ENCODE data around the gene GDA. TPM values are rescaled to one million over a fixed set of nuclear protein-coding genes. Genes with fewer than 3 reads are reported as not detected.
"Not testable (repeated sequence)": the region's sequence is repeated elsewhere in the genome, so short reads cannot be mapped to it uniquely, and the experiment has no call there.

GDA gene
- total and polyA plus RNA-seq, 9 of the 15 experiments (the other 6 are each of a cell fraction or from before 2014, with no cell fraction given) = 4.5 to 18.0 (median 12.7) TPM

DNA sequence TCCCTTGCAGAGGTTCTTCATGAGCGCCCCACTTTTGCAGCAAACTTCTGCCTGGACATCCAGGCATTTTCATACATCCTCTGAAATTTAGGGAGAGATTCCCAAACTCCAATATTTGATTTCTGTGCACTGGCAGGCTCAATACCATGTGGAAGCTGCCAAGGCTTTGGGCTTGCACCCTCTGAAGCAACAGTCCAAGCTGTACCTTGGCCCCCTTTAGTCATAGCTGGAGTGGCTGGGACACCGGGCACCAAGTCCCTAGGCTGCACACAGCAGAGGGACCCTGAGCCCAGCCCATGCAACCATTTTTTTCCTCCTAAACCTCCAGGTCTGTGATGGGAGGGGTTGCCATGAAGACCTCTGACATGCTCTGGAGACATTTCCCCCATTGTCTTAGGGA, 141.1 kb downstream of the GDA start:
- Histone ChIP-seq H2AFZ (ENCODE audit: low read depth, low read length) (no peak overlapping the region), H3K36me3 (ENCODE audit: control insufficient read depth, insufficient read depth, low read length) (no peaks in the 10 kb centered on the region), H3K4me1 (replicated peaks in 1 of 2; ENCODE audit: control insufficient read depth in 2 of 2, insufficient read depth in 2 of 2, low read length in 2 of 2) (no peaks in the 10 kb centered on the region; a peak in 2 of 5 replicates), H3K9me3 (replicated peaks; ENCODE audit: control insufficient read depth, insufficient read depth, low read depth, low read length) (no peaks in the 10 kb centered on the region), H3K4me2 (ENCODE audit: insufficient read depth, low read length) (no peak overlapping the region), H3K4me3 (no peak overlapping the region), H3K9ac (ENCODE audit: insufficient read depth in 1 of 2, low read depth in 2 of 2, low read length in 2 of 2) (no peak overlapping the region), H3K27me3 (ENCODE audit: control insufficient read depth in 2 of 2, insufficient read depth in 2 of 2, low read length in 2 of 2) (no peaks in the 10 kb centered on the region), H4K20me1 (replicated peaks; ENCODE audit: control insufficient read depth, insufficient read depth, low read length) (no peaks in the 10 kb centered on the region), H3K9me1 (ENCODE audit: control insufficient read depth, insufficient read depth, low read length) (no peaks in the 10 kb centered on the region), H3K79me2 (ENCODE audit: control insufficient read depth, insufficient read depth, low read length) (no peaks in the 10 kb centered on the region), H3K27ac (ENCODE audit: extremely low read depth, low read depth, low read length) (no peak overlapping the region)
- intact Hi-C loops (cut with micrococcal nuclease) = loop anchor here (10.0 kb wide), 1 partner anchor 104 kb away; no protein-coding TSS in a partner anchor
- DNase-seq (ENCODE audit: extremely low read depth in 1 of 4, low spot score in 3 of 4) (no peak), ATAC-seq (no peak), FAIRE-seq (no peak)
- 8% methylated on average over 2 of the region's 2 CpGs for WGBS (ENCODE audit: insufficient coverage, low coverage, missing lambda C conversion rate)
- ChIA-PET POLR2A (interaction anchor here (0.6 kb wide), 1 partner anchor 273 kb away, joined by 3 read pairs; no protein-coding TSS in a partner anchor), CTCF (ENCODE audit: low intra/inter-chr PET ratio) (no interaction called here)
- in situ Hi-C loops (cut with MboI) = loop anchor here (25.0 kb wide), 1 partner anchor 897 kb away; no protein-coding TSS in a partner anchor
- BruUV-seq (replicated peaks) = no TSS peak
- TF ChIP-seq POLR2H (tag; IDR thresholded peaks at IDR 0.05; ENCODE audit: low read depth) = no peak
- TF ChIP-seq MTA3 (IDR thresholded peaks at IDR 0.05; ENCODE audit: borderline replicate concordance) = no peak
- no peak for TF ChIP-seq FOSL1 (tag; conservative IDR thresholded peaks at IDR 0.05)
- TF ChIP-seq, protein P1, sequence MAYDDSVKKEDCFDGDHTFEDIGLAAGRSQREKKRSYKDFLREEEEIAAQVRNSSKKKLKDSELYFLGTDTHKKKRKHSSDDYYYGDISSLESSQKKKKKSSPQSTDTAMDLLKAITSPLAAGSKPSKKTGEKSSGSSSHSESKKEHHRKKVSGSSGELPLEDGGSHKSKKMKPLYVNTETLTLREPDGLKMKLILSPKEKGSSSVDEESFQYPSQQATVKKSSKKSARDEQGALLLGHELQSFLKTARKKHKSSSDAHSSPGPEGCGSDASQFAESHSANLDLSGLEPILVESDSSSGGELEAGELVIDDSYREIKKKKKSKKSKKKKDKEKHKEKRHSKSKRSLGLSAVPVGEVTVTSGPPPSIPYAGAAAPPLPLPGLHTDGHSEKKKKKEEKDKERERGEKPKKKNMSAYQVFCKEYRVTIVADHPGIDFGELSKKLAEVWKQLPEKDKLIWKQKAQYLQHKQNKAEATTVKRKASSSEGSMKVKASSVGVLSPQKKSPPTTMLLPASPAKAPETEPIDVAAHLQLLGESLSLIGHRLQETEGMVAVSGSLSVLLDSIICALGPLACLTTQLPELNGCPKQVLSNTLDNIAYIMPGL (CRISPR knock-in tag; IDR thresholded peaks at IDR 0.05) = no peak
- TF ChIP-seq, protein P2, sequence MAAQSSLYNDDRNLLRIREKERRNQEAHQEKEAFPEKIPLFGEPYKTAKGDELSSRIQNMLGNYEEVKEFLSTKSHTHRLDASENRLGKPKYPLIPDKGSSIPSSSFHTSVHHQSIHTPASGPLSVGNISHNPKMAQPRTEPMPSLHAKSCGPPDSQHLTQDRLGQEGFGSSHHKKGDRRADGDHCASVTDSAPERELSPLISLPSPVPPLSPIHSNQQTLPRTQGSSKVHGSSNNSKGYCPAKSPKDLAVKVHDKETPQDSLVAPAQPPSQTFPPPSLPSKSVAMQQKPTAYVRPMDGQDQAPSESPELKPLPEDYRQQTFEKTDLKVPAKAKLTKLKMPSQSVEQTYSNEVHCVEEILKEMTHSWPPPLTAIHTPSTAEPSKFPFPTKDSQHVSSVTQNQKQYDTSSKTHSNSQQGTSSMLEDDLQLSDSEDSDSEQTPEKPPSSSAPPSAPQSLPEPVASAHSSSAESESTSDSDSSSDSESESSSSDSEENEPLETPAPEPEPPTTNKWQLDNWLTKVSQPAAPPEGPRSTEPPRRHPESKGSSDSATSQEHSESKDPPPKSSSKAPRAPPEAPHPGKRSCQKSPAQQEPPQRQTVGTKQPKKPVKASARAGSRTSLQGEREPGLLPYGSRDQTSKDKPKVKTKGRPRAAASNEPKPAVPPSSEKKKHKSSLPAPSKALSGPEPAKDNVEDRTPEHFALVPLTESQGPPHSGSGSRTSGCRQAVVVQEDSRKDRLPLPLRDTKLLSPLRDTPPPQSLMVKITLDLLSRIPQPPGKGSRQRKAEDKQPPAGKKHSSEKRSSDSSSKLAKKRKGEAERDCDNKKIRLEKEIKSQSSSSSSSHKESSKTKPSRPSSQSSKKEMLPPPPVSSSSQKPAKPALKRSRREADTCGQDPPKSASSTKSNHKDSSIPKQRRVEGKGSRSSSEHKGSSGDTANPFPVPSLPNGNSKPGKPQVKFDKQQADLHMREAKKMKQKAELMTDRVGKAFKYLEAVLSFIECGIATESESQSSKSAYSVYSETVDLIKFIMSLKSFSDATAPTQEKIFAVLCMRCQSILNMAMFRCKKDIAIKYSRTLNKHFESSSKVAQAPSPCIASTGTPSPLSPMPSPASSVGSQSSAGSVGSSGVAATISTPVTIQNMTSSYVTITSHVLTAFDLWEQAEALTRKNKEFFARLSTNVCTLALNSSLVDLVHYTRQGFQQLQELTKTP (IDR thresholded peaks at IDR 0.05; ENCODE audit: low read depth in 1 of 2, partially characterized antibody in 2 of 2) = no peak
- no peak for TF ChIP-seq SMAD4 (CRISPR knock-in tag; conservative IDR thresholded peaks at IDR 0.05)

DNA sequence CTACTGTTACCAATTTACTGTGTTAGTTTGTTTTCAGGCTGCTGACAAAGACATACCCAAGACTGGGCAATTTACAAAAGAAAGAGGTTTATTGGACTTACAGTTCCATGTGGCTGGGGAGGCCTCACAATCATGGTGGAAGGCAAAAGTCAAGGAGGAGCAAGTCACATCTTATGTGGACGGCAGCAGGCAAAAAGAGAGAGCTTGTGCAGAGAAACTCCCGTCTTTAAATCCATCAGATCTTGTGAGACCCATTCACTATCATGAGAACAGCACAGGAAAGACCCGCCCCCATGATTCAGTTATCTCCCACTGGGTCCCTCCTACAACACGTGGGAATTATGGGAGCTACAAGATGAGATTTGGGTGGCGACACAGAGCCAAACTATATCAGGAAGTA, 142.3 kb downstream of the GDA start:
- BruUV-seq (replicated peaks); H3K9me3 ChIP-seq (replicated peaks; ENCODE audit: control insufficient read depth, insufficient read depth, low read depth, low read length); POLR2A ChIA-PET; DNase-seq (ENCODE audit: extremely low read depth in 1 of 4, low spot score in 3 of 4); H3K27ac ChIP-seq (ENCODE audit: extremely low read depth, low read depth, low read length); H3K4me2 ChIP-seq (ENCODE audit: insufficient read depth, low read length); H2AFZ ChIP-seq (ENCODE audit: low read depth, low read length); ATAC-seq; H3K36me3 ChIP-seq (ENCODE audit: control insufficient read depth, insufficient read depth, low read length); FAIRE-seq; H3K9ac ChIP-seq (ENCODE audit: insufficient read depth in 1 of 2, low read depth in 2 of 2, low read length in 2 of 2); H3K79me2 ChIP-seq (ENCODE audit: control insufficient read depth, insufficient read depth, low read length); H3K4me1 ChIP-seq (replicated peaks in 1 of 2; ENCODE audit: control insufficient read depth in 2 of 2, insufficient read depth in 2 of 2, low read length in 2 of 2); H4K20me1 ChIP-seq (replicated peaks; ENCODE audit: control insufficient read depth, insufficient read depth, low read length); CTCF ChIA-PET (ENCODE audit: low intra/inter-chr PET ratio); H3K4me3 ChIP-seq; H3K9me1 ChIP-seq (ENCODE audit: control insufficient read depth, insufficient read depth, low read length); H3K27me3 ChIP-seq (ENCODE audit: control insufficient read depth in 2 of 2, insufficient read depth in 2 of 2, low read length in 2 of 2): not testable (repeated sequence)
- no CpG with 5 or more reads among the region's 5 CpGs for WGBS (ENCODE audit: insufficient coverage, low coverage, missing lambda C conversion rate)
- in situ Hi-C loops (cut with MboI) (loop anchor here (25.0 kb wide), 1 partner anchor 896 kb away; no protein-coding TSS in a partner anchor), intact Hi-C loops (cut with micrococcal nuclease) (loop anchor here (10.0 kb wide), 1 partner anchor 103 kb away; no protein-coding TSS in a partner anchor)
